KMS-11 (cell line): ENCODE results near the gene TRIML2.

Experiments used
- H2AFZ ChIP-seq: fragments of 200-600 bp; sonication (generic); 2 replicates; pipeline ENCODE4 v1.6.1; 2016; ENCODE audit warnings: antibody characterized with exemption, mixed run types, low read depth
- H3K27ac ChIP-seq: fragments of 200-600 bp; sonication (generic); 2 replicates; pipeline ENCODE4 v1.6.1; 2016; ENCODE audit warnings: mild to moderate bottlenecking, mixed run types
- H3K27me3 ChIP-seq: fragments of 200-600 bp; sonication (generic); 2 replicates; pipeline ENCODE4 v1.6.1; 2017; ENCODE audit warnings: mild to moderate bottlenecking, low read depth, mixed run types, moderate library complexity; ENCODE audit not compliant: insufficient read depth
- H3K36me3 ChIP-seq: fragments of 200-600 bp; sonication (generic); 2 replicates; pipeline ENCODE4 v1.6.1; 2017; ENCODE audit warnings: mild to moderate bottlenecking, mixed run types; ENCODE audit not compliant: insufficient read depth
- H3K4me1 ChIP-seq: fragments of 200-600 bp; sonication (generic); 2 replicates; pipeline ENCODE4 v1.6.1; 2016; ENCODE audit warnings: mild to moderate bottlenecking, low read depth, mixed run types; ENCODE audit not compliant: poor library complexity, severe bottlenecking
- H3K4me2 ChIP-seq: fragments of 200-600 bp; sonication (generic); 2 replicates; pipeline ENCODE4 v1.7.0; 2016; ENCODE audit warnings: mild to moderate bottlenecking, mixed run types
- H3K4me3 ChIP-seq: fragments of 200-600 bp; sonication (generic); IDR thresholded peaks from 2 replicates; pipeline ENCODE4 v1.6.1; 2017; ENCODE audit warnings: low read depth, low read length, mixed read lengths; ENCODE audit not compliant: insufficient read depth
- H3K79me2 ChIP-seq: fragments of 200-600 bp; sonication (generic); 2 replicates; pipeline ENCODE4 v1.6.1; 2016; ENCODE audit warnings: low read depth, mixed run types; ENCODE audit not compliant: insufficient read depth
- H3K9ac ChIP-seq: fragments of 200-600 bp; sonication (generic); 2 replicates; pipeline ENCODE4 v1.6.1; 2016; ENCODE audit warnings: mild to moderate bottlenecking, mixed run types
- H4K20me1 ChIP-seq: fragments of 200-600 bp; sonication (generic); 2 replicates; pipeline ENCODE4 v1.6.1; 2016; ENCODE audit warnings: mild to moderate bottlenecking, mixed run types; ENCODE audit not compliant: insufficient read depth
- TF ChIP-seq, protein P1 (sequence below): fragments of 200-600 bp; sonication (generic); conservative IDR thresholded peaks from 2 replicates; pipeline ENCODE4 v1.6.1; 2017; ENCODE audit warnings: low read depth, mild to moderate bottlenecking, antibody characterized with exemption, low read length, moderate library complexity, mixed read lengths

The TRIML2 gene

GRCh38 chr4:188082796-188083195, 26.6 kb downstream of the TRIML2 start:
- TF ChIP-seq, protein P1, sequence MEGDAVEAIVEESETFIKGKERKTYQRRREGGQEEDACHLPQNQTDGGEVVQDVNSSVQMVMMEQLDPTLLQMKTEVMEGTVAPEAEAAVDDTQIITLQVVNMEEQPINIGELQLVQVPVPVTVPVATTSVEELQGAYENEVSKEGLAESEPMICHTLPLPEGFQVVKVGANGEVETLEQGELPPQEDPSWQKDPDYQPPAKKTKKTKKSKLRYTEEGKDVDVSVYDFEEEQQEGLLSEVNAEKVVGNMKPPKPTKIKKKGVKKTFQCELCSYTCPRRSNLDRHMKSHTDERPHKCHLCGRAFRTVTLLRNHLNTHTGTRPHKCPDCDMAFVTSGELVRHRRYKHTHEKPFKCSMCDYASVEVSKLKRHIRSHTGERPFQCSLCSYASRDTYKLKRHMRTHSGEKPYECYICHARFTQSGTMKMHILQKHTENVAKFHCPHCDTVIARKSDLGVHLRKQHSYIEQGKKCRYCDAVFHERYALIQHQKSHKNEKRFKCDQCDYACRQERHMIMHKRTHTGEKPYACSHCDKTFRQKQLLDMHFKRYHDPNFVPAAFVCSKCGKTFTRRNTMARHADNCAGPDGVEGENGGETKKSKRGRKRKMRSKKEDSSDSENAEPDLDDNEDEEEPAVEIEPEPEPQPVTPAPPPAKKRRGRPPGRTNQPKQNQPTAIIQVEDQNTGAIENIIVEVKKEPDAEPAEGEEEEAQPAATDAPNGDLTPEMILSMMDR, result no peak
- Histone ChIP-seq H2AFZ (no peak overlapping the region), H3K27me3 (no peaks in the 10 kb centered on the region), H3K4me3 (no peak overlapping the region), H3K36me3 (no peaks in the 10 kb centered on the region), H3K79me2 (no peaks in the 10 kb centered on the region), H3K9ac (no peak overlapping the region), H3K27ac (no peak overlapping the region), H3K4me1 (no peaks in the 10 kb centered on the region), H3K4me2 (no peak overlapping the region), H4K20me1 (no peaks in the 10 kb centered on the region)

- Histone ChIP-seq H3K27me3 (no peaks in the 10 kb centered on the region), H2AFZ (no peak overlapping the region), H3K4me2 (no peak overlapping the region), H3K36me3 (no peaks in the 10 kb centered on the region), H4K20me1 (no peaks in the 10 kb centered on the region), H3K9ac (no peak overlapping the region), H3K27ac (no peak overlapping the region), H3K79me2 (no peaks in the 10 kb centered on the region), H3K4me1 (no peaks in the 10 kb centered on the region), H3K4me3 (no peak overlapping the region)
- TF ChIP-seq, protein P1, result no peak
Observed at GRCh38 chr4:188078116-188078515, 31.3 kb downstream of the TRIML2 start.

DNA sequence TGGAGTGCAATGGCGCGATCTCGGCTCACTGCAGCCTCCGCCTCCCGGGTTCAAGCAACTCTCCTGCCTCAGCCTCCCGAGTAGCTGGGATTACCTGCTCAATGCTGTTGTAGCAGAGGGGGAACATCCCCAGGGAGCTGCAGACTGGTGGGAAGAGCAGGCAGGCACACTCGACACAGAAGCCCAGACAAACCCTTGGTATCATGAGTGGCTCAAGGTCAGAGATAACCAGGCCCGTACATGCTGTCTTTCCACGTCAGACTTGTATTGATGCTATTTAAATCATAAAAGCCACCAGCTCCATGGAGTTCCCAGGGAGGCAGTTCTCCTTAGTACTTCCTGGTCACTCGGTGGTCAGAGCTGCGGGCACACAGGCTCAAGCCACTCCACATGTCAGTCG, 33.2 kb downstream of the TRIML2 start:
- no peak overlapping the region for H3K4me2 ChIP-seq
- TF ChIP-seq, protein P1, result no peak
- no peaks in the 10 kb centered on the region for H3K79me2 ChIP-seq
- no peaks in the 10 kb centered on the region for H3K36me3 ChIP-seq
- H3K9ac ChIP-seq, result no peak overlapping the region
- no peak overlapping the region for H3K4me3 ChIP-seq
- no peaks in the 10 kb centered on the region for H4K20me1 ChIP-seq
- no peaks in the 10 kb centered on the region for H3K4me1 ChIP-seq
- H2AFZ ChIP-seq, result no peak overlapping the region
- no peak overlapping the region for H3K27ac ChIP-seq
- no peaks in the 10 kb centered on the region for H3K27me3 ChIP-seq

DNA sequence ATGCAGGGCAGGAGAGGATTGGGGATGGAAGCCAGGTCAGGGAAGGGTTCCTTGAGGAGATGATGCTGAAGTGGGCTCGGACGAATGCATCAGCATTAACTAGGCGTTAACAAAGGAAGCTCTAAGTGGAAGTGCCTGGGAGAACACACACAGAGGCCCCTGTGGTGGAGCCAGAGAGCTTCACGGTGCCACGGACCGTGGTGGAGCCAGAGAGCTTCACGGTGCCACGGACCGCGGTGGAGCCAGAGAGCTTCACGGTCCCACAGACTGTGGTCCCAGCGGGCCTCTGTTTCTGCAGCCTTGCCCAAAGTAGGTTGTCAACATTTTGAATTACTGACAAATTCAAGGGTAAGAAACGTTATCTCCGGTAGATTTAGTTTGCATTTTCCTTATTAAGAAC, 48.3 kb downstream of the TRIML2 start:
- TF ChIP-seq, protein P1, result no peak
- no peak overlapping the region for H3K27ac ChIP-seq
- H3K79me2 ChIP-seq, result no peaks in the 10 kb centered on the region
- H3K4me2 ChIP-seq, result no peak overlapping the region
- H3K4me1 ChIP-seq, result no peaks in the 10 kb centered on the region
- no peaks in the 10 kb centered on the region for H3K27me3 ChIP-seq
- H2AFZ ChIP-seq, result no peak overlapping the region
- no peak overlapping the region for H3K4me3 ChIP-seq
- no peak overlapping the region for H3K9ac ChIP-seq
- H4K20me1 ChIP-seq, result no peaks in the 10 kb centered on the region
- no peaks in the 10 kb centered on the region for H3K36me3 ChIP-seq
